NT2/D1 (cell line): ENCODE results near the gene PODNL1.

Experiments
- DNase-seq: peaks from one replicate; pipeline ENCODE4 v3.0.0-alpha.2; 2011; ENCODE audit warnings: low read depth, low spot score
- H3K27me3 ChIP-seq: 2 replicates; pipeline ENCODE4 v1.6.0; 2011; ENCODE audit warnings: mild to moderate bottlenecking; ENCODE audit not compliant: insufficient read length, insufficient read depth
- H3K36me3 ChIP-seq: 2 replicates; pipeline ENCODE4 v1.6.1; 2011; ENCODE audit warnings: mild to moderate bottlenecking, low read length, mixed read lengths; ENCODE audit not compliant: insufficient read depth, insufficient read length
- H3K4me1 ChIP-seq: 2 replicates; pipeline ENCODE4 v1.5.1; 2011; ENCODE audit not compliant: insufficient read depth, insufficient read length
- H3K4me3 ChIP-seq: 2 replicates; pipeline ENCODE4 v1.5.1; 2011; ENCODE audit warnings: low read depth; ENCODE audit not compliant: insufficient read length
- H3K9ac ChIP-seq: 2 replicates; pipeline ENCODE4 v1.6.0; 2011; ENCODE audit warnings: low read depth; ENCODE audit not compliant: insufficient read length
- H3K9me3 ChIP-seq: 2 replicates; pipeline ENCODE4 v1.5.1; 2011; ENCODE audit warnings: mild to moderate bottlenecking, low read length; ENCODE audit not compliant: insufficient read depth
- SUZ12 ChIP-seq: IDR thresholded peaks from 2 replicates; pipeline ENCODE4 v1.6.1; 2011; ENCODE audit not compliant: insufficient read length, insufficient read depth; ENCODE audit errors: extremely low read depth
- YY1 ChIP-seq: IDR thresholded peaks from 2 replicates; pipeline ENCODE4 v1.6.1; 2011; ENCODE audit not compliant: insufficient read length, insufficient read depth
- ZNF274 ChIP-seq: IDR thresholded peaks from 2 replicates; pipeline ENCODE4 v1.6.1; 2011; ENCODE audit warnings: mild to moderate bottlenecking, low read depth, low read length

Gene PODNL1

DNA sequence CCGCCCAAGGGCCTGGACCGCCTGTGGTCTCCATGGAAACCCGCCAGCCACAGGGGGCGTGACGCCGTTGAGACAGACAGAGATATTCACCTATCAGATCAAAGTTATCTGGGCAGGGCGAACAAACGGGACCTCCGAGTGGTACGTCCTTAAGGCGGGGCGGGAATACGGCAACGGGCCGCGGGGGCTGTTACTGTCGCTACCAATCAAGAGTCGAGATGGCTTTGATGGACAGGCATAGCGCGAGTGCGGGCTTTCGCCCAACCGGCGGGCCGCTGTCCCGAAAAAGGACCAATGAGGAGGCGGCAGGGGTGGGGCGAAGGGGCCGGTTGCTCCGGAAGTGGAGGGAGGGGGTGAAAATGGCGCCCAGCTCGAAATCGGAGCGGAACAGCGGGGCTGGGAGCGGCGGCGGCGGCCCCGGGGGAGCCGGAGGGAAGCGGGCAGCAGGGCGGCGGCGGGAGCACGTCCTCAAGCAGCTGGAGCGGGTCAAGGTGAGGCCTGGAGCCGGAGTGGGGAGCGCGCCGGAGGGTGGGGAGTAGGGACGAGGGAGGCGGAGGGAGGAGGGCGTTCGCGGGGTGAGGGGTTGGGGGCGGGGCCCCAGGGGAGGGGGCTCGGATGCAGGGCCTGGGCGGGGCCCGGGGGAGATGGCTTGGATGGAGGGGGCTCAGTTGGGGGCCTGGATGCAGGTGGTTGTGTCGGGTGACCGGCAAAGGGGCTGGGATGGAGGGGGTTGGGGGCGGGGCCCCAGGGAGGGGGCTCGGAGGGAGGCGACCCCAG, 14.1 kb upstream of the PODNL1 start, which contains the start of gene DCAF15:
Gene DCAF15, plus strand, starts transcription at position 356 of the 777 bp plus-strand sequence. Its CDS starts 4 bp downstream, at position 360.
- peak; percentile 100 for DNase-seq
- TF ChIP-seq YY1 (peak; percentile 70), ZNF274 (no peak)
- Histone ChIP-seq H3K4me1 (peaks cover 9% of the 10 kb centered on the region), H3K4me3 (peak within 1 kb of the TSS; percentile 88), H3K27me3 (no peaks in the 10 kb centered on the region), H3K9ac (peak within 1 kb of the TSS; percentile 83), H3K9me3 (no peaks in the 10 kb centered on the region), H3K36me3 (peaks cover 40% of the 10 kb centered on the region)

DNA sequence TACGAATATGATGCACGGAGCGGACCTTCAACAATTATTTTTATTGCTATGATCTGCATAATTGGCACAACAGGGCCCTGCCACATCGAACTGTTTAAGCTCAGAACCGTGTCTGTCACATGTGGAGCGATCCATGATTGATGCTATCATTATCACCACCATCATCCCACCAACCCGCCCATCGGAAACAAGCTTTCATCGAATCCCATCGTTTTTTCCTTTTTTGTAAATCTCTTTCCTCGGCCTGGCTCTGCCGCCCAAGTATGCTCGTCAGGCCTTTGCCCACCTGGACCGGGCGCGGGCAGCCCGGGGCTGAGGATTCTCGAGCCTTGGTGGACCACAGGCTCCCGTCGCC, 13.6 kb upstream of the PODNL1 start:
- Histone ChIP-seq H3K4me3 (peak overlapping the region; percentile 5), H3K36me3 (peaks cover 35% of the 10 kb centered on the region), H3K4me1 (peaks cover 9% of the 10 kb centered on the region), H3K9me3 (no peaks in the 10 kb centered on the region), H3K27me3 (no peaks in the 10 kb centered on the region), H3K9ac (peak overlapping the region; percentile 9)
- TF ChIP-seq ZNF274 = no peak
- no peak for TF ChIP-seq YY1
- no peak for TF ChIP-seq SUZ12
- DNase-seq = no peak

DNA sequence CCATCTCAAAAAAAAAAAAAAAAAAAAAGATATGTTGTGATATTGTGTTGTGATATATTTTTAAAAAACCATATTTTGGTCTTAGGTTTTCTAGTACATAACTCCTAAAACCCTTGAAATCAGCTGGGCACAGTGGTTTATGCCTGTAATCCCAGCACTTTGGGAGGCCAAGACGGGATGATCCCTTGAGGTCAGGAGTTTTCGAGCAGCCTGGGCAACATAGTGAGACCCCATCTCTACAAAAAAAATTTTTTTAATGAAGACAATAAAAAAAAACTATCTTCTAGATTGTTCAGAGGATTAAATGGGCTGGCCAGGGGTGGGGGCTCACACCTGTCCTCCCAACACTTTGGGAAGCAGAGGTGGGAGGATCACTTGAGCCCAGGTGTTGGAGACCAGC, 12.8 kb upstream of the PODNL1 start:
- peaks cover 27% of the 10 kb centered on the region for H3K36me3 ChIP-seq
- H3K4me1 ChIP-seq = peaks cover 9% of the 10 kb centered on the region
- no peak for TF ChIP-seq ZNF274
- TF ChIP-seq SUZ12 = no peak
- no peak for TF ChIP-seq YY1
- H3K27me3 ChIP-seq = no peaks in the 10 kb centered on the region
- no peaks in the 10 kb centered on the region for H3K9me3 ChIP-seq
- no peak for DNase-seq
- H3K4me3 ChIP-seq = no peak overlapping the region
- no peak overlapping the region for H3K9ac ChIP-seq

GRCh38 chr19:13946414-13946813, 8.2 kb upstream of the PODNL1 start:
- Histone ChIP-seq H3K9me3 (peaks cover 11% of the 10 kb centered on the region), H3K36me3 (no peaks in the 10 kb centered on the region), H3K9ac (no peak overlapping the region), H3K4me3 (no peak overlapping the region), H3K27me3 (no peaks in the 10 kb centered on the region), H3K4me1 (no peaks in the 10 kb centered on the region)
- TF ChIP-seq SUZ12 (no peak), YY1 (no peak), ZNF274 (no peak)
- no peak for DNase-seq

DNA sequence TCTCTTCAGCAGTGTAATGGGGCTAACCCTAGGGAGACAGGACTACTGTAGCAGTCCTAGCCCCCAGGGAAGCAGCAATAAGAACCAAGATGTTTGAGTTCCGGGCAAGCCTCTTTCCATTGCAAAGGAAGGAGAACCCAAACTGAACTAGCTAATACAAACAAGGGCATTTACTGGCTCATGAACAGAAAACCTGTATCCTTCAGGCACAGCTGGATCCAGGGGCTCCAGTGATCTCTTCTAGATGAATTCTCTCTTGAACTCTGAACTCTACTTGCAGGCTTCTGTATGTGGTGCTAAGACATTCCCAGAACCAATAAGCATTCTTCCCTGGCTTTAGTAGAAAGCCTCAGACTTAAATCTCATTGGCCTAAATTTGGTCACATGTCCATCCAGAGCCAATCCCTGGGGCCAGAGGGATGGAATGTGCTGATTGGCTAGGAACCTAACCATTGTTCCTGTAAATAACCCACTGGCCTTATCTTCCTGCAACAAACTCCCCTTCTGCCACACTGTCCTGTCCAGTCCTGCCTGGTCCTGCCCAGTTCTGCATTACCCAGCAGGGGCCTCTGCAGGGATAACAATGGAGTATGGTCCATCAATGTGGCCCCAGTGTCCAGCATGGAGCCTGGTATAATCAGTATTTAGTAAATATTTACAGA, 3.9 kb upstream of the PODNL1 start:
- peaks cover 11% of the 10 kb centered on the region for H3K9me3 ChIP-seq
- no peak overlapping the region for H3K4me3 ChIP-seq
- H3K36me3 ChIP-seq = no peaks in the 10 kb centered on the region
- no peak for TF ChIP-seq SUZ12
- TF ChIP-seq ZNF274 = no peak
- TF ChIP-seq YY1 = no peak
- peaks cover 10% of the 10 kb centered on the region for H3K4me1 ChIP-seq
- DNase-seq = no peak
- H3K9ac ChIP-seq = no peak overlapping the region
- H3K27me3 ChIP-seq = peaks cover 4% of the 10 kb centered on the region

GRCh38 chr19:13937479-13938300, 527 bp downstream of the PODNL1 start:
- DNase-seq = no peak
- Histone ChIP-seq H3K36me3 (no peaks in the 10 kb centered on the region), H3K9ac (no peak overlapping the region), H3K9me3 (peaks cover 9% of the 10 kb centered on the region), H3K4me3 (no peak overlapping the region), H3K27me3 (peaks cover 10% of the 10 kb centered on the region), H3K4me1 (peaks cover 27% of the 10 kb centered on the region)
- no peak for TF ChIP-seq ZNF274
- TF ChIP-seq YY1 = no peak
- TF ChIP-seq SUZ12 = no peak
